Measurements from ENCODE around the gene HAPSTR1. TPM values are rescaled to one million over a fixed set of nuclear protein-coding genes. Genes with fewer than 3 reads are reported as not detected.

Gene HAPSTR1
- total and polyA plus RNA-seq, 2 of the 13 experiments (the other 11 are each of a cell fraction or from before 2014, with no cell fraction given): 25.2 to 83.2 TPM

GRCh38 chr16:9081158-9081557 is 10.3 kb upstream of the HAPSTR1 start (continued):
- TF ChIP-seq ZBTB40 (IDR thresholded peaks at IDR 0.05): no peak
- TF ChIP-seq ZBTB40 (CRISPR knock-in tag; IDR thresholded peaks at IDR 0.05): no peak

GRCh38 chr16:9081843-9082242 is 9.6 kb upstream of the HAPSTR1 start:
- Histone ChIP-seq H3K4me3 (replicated peaks in 1 of 3; ENCODE audit: insufficient read depth in 1 of 3, low read depth in 2 of 3, low read length in 3 of 3) (no peak overlapping the region), H3K9me3 (ENCODE audit: low read length) (0 out of 2 replicates have a peak, but pooled peaks cover 4% of the 10 kb centered on the region), H3K9ac (ENCODE audit: insufficient read depth, low read depth, low read length) (no peak overlapping the region), H4K20me1 (ENCODE audit: insufficient read depth, low read length) (no peaks in the 10 kb centered on the region), H3K27me3 (ENCODE audit: control insufficient read depth in 1 of 2, insufficient read depth in 2 of 2, low read length in 2 of 2) (no peaks in the 10 kb centered on the region), H3K4me1 (ENCODE audit: insufficient read depth, low read length) (peaks cover 26% of the 10 kb centered on the region), H3K4me2 (ENCODE audit: low read depth, low read length) (no peak overlapping the region), H3K27ac (ENCODE audit: extremely low read length, insufficient read depth, low read length) (no peak overlapping the region), H3K79me2 (ENCODE audit: insufficient read depth, low read length) (no peaks in the 10 kb centered on the region), H2AFZ (ENCODE audit: low read length) (no peak overlapping the region), H3K36me3 (replicated peaks in 1 of 2; ENCODE audit: control insufficient read depth in 1 of 2, insufficient read depth in 2 of 2, low read length in 2 of 2) (no peaks in the 10 kb centered on the region)
- POLR2A ChIA-PET: interaction anchor here (7.1 kb wide), 1 partner anchor 10 kb away, joined by 96 read pairs; the partner anchor contains the start of gene HAPSTR1
- DNase-seq (ENCODE audit: low spot score) (no peak), FAIRE-seq (no peak), ATAC-seq (no peak)
- in situ Hi-C loops (cut with HindIII; ENCODE audit: extremely low pct_ligation_motif_present, low pct_unique_long_range_greater_than_20kb) (no loop called here), intact Hi-C loops (cut with micrococcal nuclease; ENCODE audit: unreplicated experiment) (no loop called here)
- CTCF ChIA-PET (ENCODE audit: low intra/inter-chr PET ratio, low total read pairs): no interaction called here
- TF ChIP-seq HMG20A (CRISPR knock-in tag; IDR thresholded peaks at IDR 0.05; ENCODE audit: borderline replicate concordance) (no peak), ZNF121 (CRISPR knock-in tag; IDR thresholded peaks at IDR 0.05) (no peak), ZNF740 (CRISPR knock-in tag; IDR thresholded peaks at IDR 0.05) (no peak), NFKBIZ (CRISPR knock-in tag; IDR thresholded peaks at IDR 0.05) (no peak), RARA (CRISPR knock-in tag; IDR thresholded peaks at IDR 0.05) (no peak)
- WGBS (ENCODE audit: low lambda C conversion rate): 65% methylated on average over 6 of the region's 6 CpGs
- BruUV-seq (replicated peaks): no TSS peak
